ENCODE results near the gene HLF.
A peak's percentile ranks its signal among the peaks of the same experiment; 100 is the strongest.

Gene HLF, protein sequence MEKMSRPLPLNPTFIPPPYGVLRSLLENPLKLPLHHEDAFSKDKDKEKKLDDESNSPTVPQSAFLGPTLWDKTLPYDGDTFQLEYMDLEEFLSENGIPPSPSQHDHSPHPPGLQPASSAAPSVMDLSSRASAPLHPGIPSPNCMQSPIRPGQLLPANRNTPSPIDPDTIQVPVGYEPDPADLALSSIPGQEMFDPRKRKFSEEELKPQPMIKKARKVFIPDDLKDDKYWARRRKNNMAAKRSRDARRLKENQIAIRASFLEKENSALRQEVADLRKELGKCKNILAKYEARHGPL

DNA sequence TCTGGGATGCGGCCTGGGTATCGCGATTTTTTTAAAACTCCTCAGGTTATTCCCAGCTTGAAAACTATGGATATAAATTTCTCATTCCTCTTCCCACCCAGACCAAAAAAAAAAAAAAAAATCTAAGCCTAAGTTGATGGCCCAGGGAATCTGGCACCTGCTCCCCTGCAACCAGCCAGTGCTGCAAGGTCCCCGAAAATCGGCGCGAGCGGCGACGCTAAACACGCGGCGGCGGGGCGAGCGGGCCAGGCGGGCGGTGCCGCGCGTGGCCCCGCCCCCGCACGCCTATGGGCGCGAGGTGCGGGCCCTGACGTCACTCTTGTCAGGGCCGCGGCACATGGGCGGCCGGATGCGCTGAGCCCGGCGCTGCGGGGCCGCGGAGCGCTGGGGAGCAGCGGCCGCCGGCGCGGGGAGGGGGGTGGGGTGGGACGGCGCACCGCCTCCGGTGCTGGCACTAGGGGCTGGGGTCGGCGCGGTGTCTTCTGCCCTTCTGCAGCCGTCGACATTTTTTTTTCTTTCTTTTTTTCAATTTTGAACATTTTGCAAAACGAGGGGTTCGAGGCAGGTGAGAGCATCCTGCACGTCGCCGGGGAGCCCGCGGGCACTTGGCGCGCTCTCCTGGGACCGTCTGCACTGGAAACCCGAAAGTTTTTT lies at the start of gene HLF:
HLF (plus strand) TSS at position 316 of the 654 bp plus-strand sequence. CDS start 525 bp downstream, outside the sequence.
- H3K4me3 ChIP-seq (ENCODE audit: low read length) = peak within 1 kb of the TSS; percentile 35
- DNase-seq (ENCODE audit: low read depth) = peak; percentile 82
- TF ChIP-seq, protein P1, sequence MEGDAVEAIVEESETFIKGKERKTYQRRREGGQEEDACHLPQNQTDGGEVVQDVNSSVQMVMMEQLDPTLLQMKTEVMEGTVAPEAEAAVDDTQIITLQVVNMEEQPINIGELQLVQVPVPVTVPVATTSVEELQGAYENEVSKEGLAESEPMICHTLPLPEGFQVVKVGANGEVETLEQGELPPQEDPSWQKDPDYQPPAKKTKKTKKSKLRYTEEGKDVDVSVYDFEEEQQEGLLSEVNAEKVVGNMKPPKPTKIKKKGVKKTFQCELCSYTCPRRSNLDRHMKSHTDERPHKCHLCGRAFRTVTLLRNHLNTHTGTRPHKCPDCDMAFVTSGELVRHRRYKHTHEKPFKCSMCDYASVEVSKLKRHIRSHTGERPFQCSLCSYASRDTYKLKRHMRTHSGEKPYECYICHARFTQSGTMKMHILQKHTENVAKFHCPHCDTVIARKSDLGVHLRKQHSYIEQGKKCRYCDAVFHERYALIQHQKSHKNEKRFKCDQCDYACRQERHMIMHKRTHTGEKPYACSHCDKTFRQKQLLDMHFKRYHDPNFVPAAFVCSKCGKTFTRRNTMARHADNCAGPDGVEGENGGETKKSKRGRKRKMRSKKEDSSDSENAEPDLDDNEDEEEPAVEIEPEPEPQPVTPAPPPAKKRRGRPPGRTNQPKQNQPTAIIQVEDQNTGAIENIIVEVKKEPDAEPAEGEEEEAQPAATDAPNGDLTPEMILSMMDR (IDR thresholded peaks at IDR 0.05; ENCODE audit: insufficient read depth, low read depth, low read length, missing control alignments) = no peak

DNA sequence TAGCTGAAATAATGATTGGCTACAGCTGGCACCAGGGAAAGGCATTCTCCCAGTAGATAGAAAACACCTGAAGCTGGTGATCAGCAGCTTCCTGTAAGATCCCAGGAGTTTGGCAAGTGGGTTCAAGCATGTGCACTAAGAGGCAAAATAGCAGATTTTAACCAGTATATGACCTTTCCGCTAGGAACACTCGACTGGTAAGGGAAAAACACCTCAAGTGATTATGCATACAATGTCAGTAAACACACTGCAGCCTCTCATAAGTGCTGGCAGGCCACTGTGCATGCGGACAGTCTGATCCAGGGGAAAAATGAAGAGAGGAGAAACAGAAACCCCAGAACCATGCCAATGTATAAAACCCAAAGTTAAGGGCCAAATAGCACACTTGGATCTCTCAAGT lies 49.0 kb upstream of the HLF start:
- H3K4me3 ChIP-seq (ENCODE audit: low read length) = no peak overlapping the region
- TF ChIP-seq, protein P1 (IDR thresholded peaks at IDR 0.05; ENCODE audit: insufficient read depth, low read depth, low read length, missing control alignments) = no peak
- DNase-seq (ENCODE audit: low read depth) = no peak

DNA sequence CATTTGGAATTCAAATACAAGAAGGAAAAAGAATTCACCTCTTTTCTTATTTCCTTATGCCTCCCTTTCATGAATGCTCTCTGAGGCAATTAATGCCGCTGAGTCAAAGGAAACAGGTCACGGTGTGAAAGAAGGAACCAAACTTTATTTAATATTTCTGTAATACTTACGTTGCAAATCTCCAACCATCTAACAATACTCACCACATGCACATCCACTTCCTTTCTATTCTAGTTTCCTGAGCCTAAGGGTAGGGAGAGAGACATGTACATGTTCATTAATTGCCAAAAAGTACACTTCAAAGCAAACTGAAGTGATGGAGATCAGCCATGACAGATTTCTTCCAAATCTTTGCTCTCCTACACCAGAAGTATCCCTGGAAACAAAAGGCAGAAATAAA lies 47.9 kb upstream of the HLF start:
- DNase-seq (ENCODE audit: low read depth) = no peak
- TF ChIP-seq, protein P1 (IDR thresholded peaks at IDR 0.05; ENCODE audit: insufficient read depth, low read depth, low read length, missing control alignments) = no peak
- H3K4me3 ChIP-seq (ENCODE audit: low read length) = no peak overlapping the region

DNA sequence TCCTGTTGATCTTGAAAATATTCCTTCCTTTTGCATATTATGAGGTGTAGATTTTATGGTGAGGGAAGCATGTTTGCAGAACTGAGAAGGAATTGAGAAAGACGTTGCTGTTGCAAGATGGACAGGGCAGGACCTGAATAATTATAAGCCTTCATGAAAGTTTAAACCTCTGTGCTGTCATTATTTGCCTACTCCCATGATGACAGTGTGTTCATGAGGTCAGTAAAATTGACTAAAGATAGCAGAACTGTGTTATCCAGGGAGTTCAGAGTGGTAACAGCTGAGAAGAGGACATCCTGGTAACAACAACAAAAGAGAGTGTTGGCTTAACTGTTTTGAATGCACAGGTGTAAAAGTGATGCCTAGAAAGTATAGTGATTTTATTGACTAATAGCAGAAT lies 45.3 kb upstream of the HLF start:
- DNase-seq (ENCODE audit: low read depth) = no peak
- no peak overlapping the region for H3K4me3 ChIP-seq (ENCODE audit: low read length)
- TF ChIP-seq, protein P1 (IDR thresholded peaks at IDR 0.05; ENCODE audit: insufficient read depth, low read depth, low read length, missing control alignments) = no peak

DNA sequence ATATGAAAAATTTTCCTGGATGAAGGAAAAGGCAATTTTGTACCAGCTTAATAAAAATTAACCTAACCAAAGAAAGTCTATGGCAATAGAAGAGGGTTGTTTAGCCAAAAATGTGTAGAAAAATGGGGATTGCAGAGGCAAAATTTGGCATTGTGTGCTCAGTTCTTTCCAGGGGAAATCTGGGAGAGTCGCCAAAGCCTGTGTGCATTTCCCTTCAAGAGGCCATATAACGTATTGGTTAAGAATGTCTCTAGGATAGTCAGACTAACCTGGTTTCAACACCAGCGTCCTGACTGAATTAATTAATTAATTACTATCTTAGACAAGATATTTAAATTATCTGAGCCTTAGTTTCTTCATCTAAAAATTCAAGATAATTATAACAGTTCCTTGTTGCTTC lies 44.8 kb upstream of the HLF start:
- TF ChIP-seq, protein P1 (IDR thresholded peaks at IDR 0.05; ENCODE audit: insufficient read depth, low read depth, low read length, missing control alignments) = no peak
- DNase-seq (ENCODE audit: low read depth) = no peak

DNA sequence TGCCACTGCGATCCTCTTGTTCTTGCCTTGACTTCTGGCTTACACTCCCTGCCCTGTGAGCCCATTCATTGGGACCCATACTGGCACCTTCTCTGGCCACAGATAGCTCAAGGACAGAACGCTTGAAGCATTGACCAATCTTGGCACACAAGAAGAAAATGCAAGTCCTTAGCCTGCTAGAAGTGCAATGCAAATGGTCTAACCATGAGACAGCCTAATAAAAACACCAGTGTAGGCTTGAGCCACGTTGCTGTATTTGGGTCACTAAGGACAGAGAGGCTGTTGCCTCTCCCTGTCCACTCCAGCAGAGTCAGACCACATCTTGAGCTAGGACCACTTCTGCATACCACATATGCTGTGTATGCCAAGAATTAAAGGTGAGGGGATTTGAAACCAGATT lies 41.2 kb upstream of the HLF start:
- no peak overlapping the region for H3K4me3 ChIP-seq (ENCODE audit: low read length)
- DNase-seq (ENCODE audit: low read depth) = no peak
- TF ChIP-seq, protein P1 (IDR thresholded peaks at IDR 0.05; ENCODE audit: insufficient read depth, low read depth, low read length, missing control alignments) = no peak

More for the DNA sequence above, 44.8 kb upstream of the HLF start:
- no peak overlapping the region for H3K4me3 ChIP-seq (ENCODE audit: low read length)
